H1 (cell line): ENCODE data around the gene TBC1D13. TPM values are rescaled to one million over a fixed set of nuclear protein-coding genes. Genes with fewer than 3 reads are reported as not detected.

Experiments
- CTCF ChIA-PET: fragments of 300-600 bp; sonication (Branson Sonifier 250); formaldehyde crosslinking; loops from one replicate; lab custom pipeline; 2021; ENCODE audit not compliant: partially characterized antibody; lab: Charles Lee
- POLR2A ChIA-PET: fragments of 300-600 bp; sonication (Branson Sonifier 250); formaldehyde crosslinking; loops from one replicate; lab custom pipeline; 2021; ENCODE audit warnings: inconsistent platforms; ENCODE audit not compliant: partially characterized antibody; lab: Charles Lee
- DNase-seq, 2 experiments: peaks; one replicate each; pipeline versions ENCODE4 v3.0.0 to v3.0.0-alpha.2; 2010 to 2022; ENCODE audit warnings: low spot score in 2 of 2, low read depth in 1 of 2, mixed read lengths in 1 of 2
- FAIRE-seq: peaks from 2 replicates; lab custom pipeline; 2011; peaks lifted over from hg19 to GRCh38; lab: Jason Lieb, UNC
- H2AFZ ChIP-seq: 2 replicates; pipeline ENCODE4 v1.8.1; 2012; ENCODE audit warnings: low read length, inconsistent platforms
- H2AK5ac ChIP-seq: 2 replicates; pipeline ENCODE4 v1.6.1; 2013; ENCODE audit warnings: low read depth, low read length
- H2BK120ac ChIP-seq: replicated peaks from 2 replicates; pipeline ENCODE3; 2013; ENCODE audit warnings: low read depth, low read length, inconsistent platforms
- H2BK12ac ChIP-seq: 2 replicates; pipeline ENCODE4 v1.6.1; 2013; ENCODE audit warnings: low read depth, low read length
- H2BK15ac ChIP-seq: 2 replicates; pipeline ENCODE4 v1.6.1; 2013; ENCODE audit warnings: low read length
- H2BK20ac ChIP-seq: 2 replicates; pipeline ENCODE4 v1.6.1; 2013; ENCODE audit warnings: low read length
- H2BK5ac ChIP-seq: 2 replicates; pipeline ENCODE4 v1.6.1; 2013; ENCODE audit warnings: low read depth, low read length
- H3K14ac ChIP-seq: 2 replicates; pipeline ENCODE4 v1.6.1; 2013; ENCODE audit warnings: inconsistent platforms; ENCODE audit not compliant: insufficient read length
- H3K18ac ChIP-seq: 2 replicates; pipeline ENCODE4 v1.6.1; 2013; ENCODE audit warnings: low read length; ENCODE audit errors: extremely low read depth
- H3K23ac ChIP-seq: 2 replicates; pipeline ENCODE4 v1.6.1; 2013; ENCODE audit warnings: inconsistent platforms; ENCODE audit not compliant: insufficient read length
- H3K23me2 ChIP-seq: 2 replicates; pipeline ENCODE4 v1.6.1; 2013; ENCODE audit warnings: low read depth, low read length
- H3K27ac ChIP-seq: 2 replicates; pipeline ENCODE4 v1.6.1; 2011; ENCODE audit warnings: low read depth, low read length, inconsistent platforms
- H3K27me3 ChIP-seq, 4 experiments: replicated peaks in 1 of 4; 1 replicate in 1 of 4; 2 replicates in 3 of 4; pipeline versions ENCODE4 v1.6.1 to v1.8.1; 2011 to 2013; ENCODE audit warnings: low read length in 3 of 4, mild to moderate bottlenecking in 3 of 4, inconsistent platforms in 2 of 4, mixed read lengths in 2 of 4, moderate library complexity in 1 of 4; ENCODE audit not compliant: control insufficient read depth in 3 of 4, insufficient read depth in 3 of 4; ENCODE audit errors: extremely low read depth in 1 of 4
- H3K36me3 ChIP-seq, 4 experiments: 2 replicates each; pipeline versions ENCODE4 v1.6.1 to v1.8.1; 2011 to 2013; ENCODE audit warnings: mild to moderate bottlenecking in 4 of 4, low read length in 3 of 4, moderate library complexity in 2 of 4, control low read depth in 1 of 4, inconsistent platforms in 1 of 4; ENCODE audit not compliant: insufficient read depth in 4 of 4, control insufficient read depth in 2 of 4
- H3K4ac ChIP-seq: replicated peaks from 2 replicates; pipeline ENCODE3; 2013; ENCODE audit warnings: low read length, low read depth, mixed read lengths, inconsistent platforms; ENCODE audit not compliant: insufficient read length
- H3K4me1 ChIP-seq, 4 experiments: replicated peaks in 1 of 4; 1 replicate in 1 of 4; 2 replicates in 3 of 4; pipeline versions ENCODE4 v1.6.1 to v1.8.1; 2011 to 2013; ENCODE audit warnings: low read length in 3 of 4, inconsistent platforms in 2 of 4, mixed read lengths in 1 of 4; ENCODE audit not compliant: insufficient read depth in 4 of 4, control insufficient read depth in 3 of 4
- H3K4me2 ChIP-seq, 2 experiments: 2 replicates each; pipeline versions ENCODE4 v1.6.1 to v1.8.1; 2011 to 2013; ENCODE audit warnings: low read depth in 2 of 2, low read length in 2 of 2, control low read depth in 1 of 2, inconsistent platforms in 1 of 2, mild to moderate bottlenecking in 1 of 2; ENCODE audit not compliant: insufficient read depth in 1 of 2
- H3K4me3 ChIP-seq, 4 experiments: fragments of 200-600, 300-600 bp in 1 of 4; sonication (generic), shearing (Covaris generic), sonication (Bioruptor Twin) in 1 of 4; 2 replicates each; pipeline versions ENCODE4 v1.5.1 to v1.8.1; 2011 to 2016; ENCODE audit warnings: low read length in 4 of 4, low read depth in 3 of 4, control low read depth in 2 of 4, inconsistent platforms in 2 of 4, mild to moderate bottlenecking in 2 of 4, mixed read lengths in 1 of 4, moderate library complexity in 1 of 4; ENCODE audit not compliant: insufficient read depth in 2 of 4; ENCODE audit errors: extremely low read depth in 1 of 4
- H3K56ac ChIP-seq: replicated peaks from 2 replicates; pipeline ENCODE3; 2013; ENCODE audit warnings: low read depth, mild to moderate bottlenecking, mixed read lengths, low read length, inconsistent platforms; ENCODE audit not compliant: insufficient read length
- H3K79me1 ChIP-seq: 2 replicates; pipeline ENCODE4 v1.6.1; 2013; ENCODE audit warnings: low read depth, low read length, control low read depth
- H3K79me2 ChIP-seq, 2 experiments: 2 replicates each; pipeline versions ENCODE4 v1.6.1 to v1.8.1; 2012 to 2013; ENCODE audit warnings: low read length in 2 of 2, mild to moderate bottlenecking in 2 of 2, inconsistent platforms in 1 of 2; ENCODE audit not compliant: insufficient read depth in 2 of 2, control insufficient read depth in 1 of 2
- H3K9ac ChIP-seq, 4 experiments: replicated peaks in 1 of 4; 1 replicate in 1 of 4; 2 replicates in 3 of 4; pipeline versions ENCODE4 v1.6.1 to v1.8.1; 2011 to 2013; ENCODE audit warnings: low read depth in 3 of 4, low read length in 3 of 4, control low read depth in 2 of 4, mild to moderate bottlenecking in 2 of 4, moderate library complexity in 2 of 4, inconsistent platforms in 1 of 4; ENCODE audit errors: extremely low read depth in 1 of 4
- H3K9me3 ChIP-seq, 2 experiments: 2 replicates each; pipeline versions ENCODE4 v1.6.1 to v1.8.1; 2012 to 2013; ENCODE audit warnings: mild to moderate bottlenecking in 2 of 2, moderate library complexity in 2 of 2, control low read depth in 1 of 2, inconsistent platforms in 1 of 2, low read depth in 1 of 2, low read length in 1 of 2, mixed read lengths in 1 of 2; ENCODE audit not compliant: insufficient read depth in 2 of 2
- H4K20me1 ChIP-seq, 2 experiments: replicated peaks in 1 of 2; 2 replicates each; pipeline versions ENCODE3 to v1.8.1; 2011 to 2013; ENCODE audit warnings: inconsistent platforms in 2 of 2, low read length in 2 of 2, mild to moderate bottlenecking in 1 of 2; ENCODE audit not compliant: insufficient read depth in 2 of 2, control insufficient read depth in 1 of 2
- H4K5ac ChIP-seq: 2 replicates; pipeline ENCODE4 v1.6.1; 2013; ENCODE audit warnings: low read length, low read depth, mixed read lengths, inconsistent platforms; ENCODE audit not compliant: insufficient read length
- H4K8ac ChIP-seq: 2 replicates; pipeline ENCODE4 v1.8.0; 2013; ENCODE audit warnings: mild to moderate bottlenecking, moderate library complexity, low read length, inconsistent platforms; ENCODE audit not compliant: insufficient read depth; ENCODE audit errors: extremely low read depth
- H4K91ac ChIP-seq: replicated peaks from 2 replicates; pipeline ENCODE3; 2013; ENCODE audit warnings: low read length, mixed read lengths, inconsistent platforms; ENCODE audit not compliant: insufficient read length
- CTCF ChIP-seq, 3 experiments: IDR thresholded peaks; 1 replicate in 2 of 3; 2 replicates in 1 of 3; pipeline versions ENCODE4 v1.5.1 to v1.6.1; 2011; ENCODE audit warnings: low read length in 3 of 3, mild to moderate bottlenecking in 3 of 3, inconsistent platforms in 2 of 3, low read depth in 1 of 3, moderate library complexity in 1 of 3; ENCODE audit not compliant: insufficient read depth in 1 of 3; ENCODE audit errors: control extremely low read depth in 1 of 3
- SP1 ChIP-seq: IDR thresholded peaks from 2 replicates; pipeline ENCODE4 v1.6.1; 2011; ENCODE audit warnings: low read depth, low read length
- WGBS, 2 experiments: shearing (Covaris generic) in 1 of 2; methylation state at CpG; one replicate each; pipeline versions ENCODE4 v1.1.6 to v1.1.7; 2013 to 2015; ENCODE audit warnings: low lambda C conversion rate in 2 of 2, mixed read lengths in 2 of 2, inconsistent platforms in 1 of 2, low coverage in 1 of 2, missing lambda C conversion rate in 1 of 2; ENCODE audit not compliant: insufficient replicate concordance in 2 of 2, insufficient coverage in 1 of 2, insufficient read length in 1 of 2; ENCODE audit errors: extremely low coverage in 1 of 2, missing lambda C conversion rate in 1 of 2; 5-methylcytosine and 5-hydroxymethylcytosine counted together
- polyA plus RNA-seq, 7 experiments: library from polyadenylated mRNA; depleted of rRNA in 3 of 7; stranded (reverse) in 5 of 7; unstranded in 2 of 7; fragments of >200 nt in 5 of 7; fragments of 200-250 nt in 2 of 7; gene quantifications; 1 replicate in 5 of 7; 2 replicates in 1 of 7; 4 replicates in 1 of 7; pipeline versions ENCODE4 v1.2.1 to v1.2.3, GENCODE V29; 2011 to 2013; ENCODE audit warnings: missing spikeins in 2 of 7, mixed read lengths in 2 of 7
- total RNA-seq: library from RNA; stranded (reverse); fragmentation: NEBNext Ultra II Directional; extraction: Animal tissue kit (Norgen Biotek cat#: 25700); gene quantifications from 2 replicates; pipeline ENCODE4 v1.2.1, GENCODE V29; 2021

Gene TBC1D13
- total and polyA plus RNA-seq, 2 of the 8 experiments (the other 6 are each of a cell fraction or from before 2014, with no cell fraction given), result 21.3 to 24.7 TPM

DNA sequence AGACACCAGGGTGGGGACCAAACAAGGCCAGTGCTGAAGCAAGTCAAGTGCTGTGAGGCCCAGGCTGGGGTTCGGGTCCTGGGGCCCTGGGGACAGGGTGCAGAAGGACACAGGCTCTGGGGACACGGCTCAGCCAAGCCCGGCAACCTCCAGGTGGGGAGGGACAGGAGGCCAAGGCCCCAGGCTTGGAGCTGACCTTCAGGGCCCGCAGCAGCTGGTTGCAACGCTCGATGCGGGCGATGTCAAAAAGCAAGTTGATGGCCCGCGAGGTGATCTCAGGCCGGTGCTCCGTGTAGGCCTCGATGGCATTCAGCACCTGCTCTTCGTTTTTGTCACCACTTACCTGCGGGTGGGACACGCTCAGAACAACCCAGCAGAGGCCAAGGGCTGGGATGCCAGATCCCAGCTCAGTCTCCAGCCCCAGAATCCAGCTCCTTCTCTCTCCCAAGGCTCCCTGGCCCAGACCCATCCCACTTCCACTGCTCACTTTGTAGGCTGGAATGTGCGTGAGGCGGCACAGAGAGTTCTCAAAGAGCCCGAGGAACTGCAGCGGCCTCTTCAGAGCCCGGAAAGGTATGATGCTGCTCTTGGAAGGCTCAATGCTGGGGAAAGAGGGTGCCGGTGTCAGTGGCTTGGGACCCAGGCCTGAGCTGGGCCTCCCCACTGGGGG lies 36.0 kb upstream of the TBC1D13 start:
- no peak for FAIRE-seq
- H2BK120ac ChIP-seq, result no peak overlapping the region

More for the DNA sequence above, 36.0 kb upstream of the TBC1D13 start:
- no peak for DNase-seq
- H4K5ac ChIP-seq, result no peak overlapping the region
- H4K20me1 ChIP-seq, result peaks cover 2 to 3% of the 10 kb centered on the region in 2 experiments
- no peak overlapping the region for H3K9ac ChIP-seq
- H2BK20ac ChIP-seq, result no peak overlapping the region
- no peaks in the 10 kb centered on the region for H3K9me3 ChIP-seq
- H3K4me3 ChIP-seq, result no peak overlapping the region
- no peaks in the 10 kb centered on the region for H3K4me1 ChIP-seq
- H3K18ac ChIP-seq, result no peak overlapping the region
- H3K4me2 ChIP-seq, result no peak overlapping the region
- no peak overlapping the region for H3K23ac ChIP-seq
- H3K79me2 ChIP-seq, result no peaks in the 10 kb centered on the region
- H3K27me3 ChIP-seq, result no peaks in the 10 kb centered on the region
- H2BK5ac ChIP-seq, result no peak overlapping the region
- no peak overlapping the region for H2AFZ ChIP-seq
- TF ChIP-seq CTCF (IDR thresholded peaks at IDR 0.05; ENCODE audit: control extremely low read depth in 1 of 3, insufficient read depth in 1 of 3, low read depth in 1 of 3, low read length in 3 of 3) (no peak), SP1 (no peak)
- no peak overlapping the region for H2BK15ac ChIP-seq
- CTCF ChIA-PET, result interaction anchor here (0.6 to 13.4 kb wide), 4 partner anchors 8 to 49 kb away, joined by 3 to 104 read pairs (median 7); no protein-coding TSS in a partner anchor
- no peak overlapping the region for H4K91ac ChIP-seq
- no peaks in the 10 kb centered on the region for H3K79me1 ChIP-seq
- H2AK5ac ChIP-seq, result no peak overlapping the region
- no peak overlapping the region for H3K4ac ChIP-seq
- POLR2A ChIA-PET, result interaction anchor here (0.6 to 1.4 kb wide), 6 partner anchors 8 to 49 kb away, joined by 3 to 4 read pairs (median 4); no protein-coding TSS in a partner anchor
- WGBS, 2 experiments, result 96% methylated on average over 22 of the region's 22 CpGs; no CpG with 5 or more reads in 1 of the 2 experiments
- no peak overlapping the region for H2BK12ac ChIP-seq
- no peak overlapping the region for H3K14ac ChIP-seq
- no peak overlapping the region for H3K56ac ChIP-seq
- no peak overlapping the region for H3K27ac ChIP-seq
- no peak overlapping the region for H4K8ac ChIP-seq
- no peaks in the 10 kb centered on the region for H3K23me2 ChIP-seq
- H3K36me3 ChIP-seq, result peaks cover 0 to 8% (median 4%) of the 10 kb centered on the region in 4 experiments; a peak in 4 of 8 replicates
